ENCODE data around the gene LMOD2.

LMOD2 gene

GRCh38 chr7:123640583-123640982, 15.1 kb upstream of the LMOD2 start:
- DNase-seq, result no peak

- DNase-seq, result no peak
Observed at GRCh38 chr7:123641901-123642300, 13.8 kb upstream of the LMOD2 start.

GRCh38 chr7:123643495-123644441, 11.9 kb upstream of the LMOD2 start:
- DNase-seq, result peak; percentile 18

- no peak for DNase-seq
Observed at GRCh38 chr7:123645516-123645915, 10.2 kb upstream of the LMOD2 start.

- DNase-seq, result no peak
Observed at GRCh38 chr7:123647106-123647730, 8.4 kb upstream of the LMOD2 start.

GRCh38 chr7:123649964-123650363, 5.7 kb upstream of the LMOD2 start:
- no peak for DNase-seq

GRCh38 chr7:123650595-123650994, 5.1 kb upstream of the LMOD2 start:
- DNase-seq, result no peak

- no peak for DNase-seq
Observed at GRCh38 chr7:123652406-123652805, 3.3 kb upstream of the LMOD2 start.

- no peak for DNase-seq
Observed at GRCh38 chr7:123653162-123653561, 2.5 kb upstream of the LMOD2 start.

GRCh38 chr7:123656544-123657303, 1.1 kb downstream of the LMOD2 start:
- no peak for DNase-seq

GRCh38 chr7:123657304-123657685, 1.6 kb downstream of the LMOD2 start:
- DNase-seq, result no peak

- DNase-seq, result no peak
Observed at GRCh38 chr7:123658023-123658422, 2.4 kb downstream of the LMOD2 start.

- no peak for DNase-seq
Observed at GRCh38 chr7:123660514-123661354, 5.1 kb downstream of the LMOD2 start.

GRCh38 chr7:123661765-123662164, 6.1 kb downstream of the LMOD2 start:
- no peak for DNase-seq

GRCh38 chr7:123662293-123662692, 6.6 kb downstream of the LMOD2 start:
- no peak for DNase-seq

- no peak for DNase-seq
Observed at GRCh38 chr7:123662755-123663154, 7.1 kb downstream of the LMOD2 start.

- no peak for DNase-seq
Observed at GRCh38 chr7:123663200-123663599, 7.5 kb downstream of the LMOD2 start.

GRCh38 chr7:123665157-123665556, 9.5 kb downstream of the LMOD2 start:
- DNase-seq, result peak; percentile 6

- no peak for DNase-seq
Observed at GRCh38 chr7:123665896-123666295, 10.2 kb downstream of the LMOD2 start.

- DNase-seq, result no peak
Observed at GRCh38 chr7:123666492-123666891, 10.8 kb downstream of the LMOD2 start.

GRCh38 chr7:123669485-123669884, 13.8 kb downstream of the LMOD2 start:
- DNase-seq, result no peak

- no peak for DNase-seq
Observed at GRCh38 chr7:123673137-123673732, 17.6 kb downstream of the LMOD2 start.

Measured in NCI-H1092 (cell line).